GM12878 (cell line): ENCODE results near the gene NDUFAF5. TPM values are rescaled to one million over a fixed set of nuclear protein-coding genes. Genes with fewer than 3 reads are reported as not detected.

Experiments
- ATAC-seq: fragments of 200-7000 bp; cut with Tn5 transposase; 3 replicates; pipeline ENCODE4 v1.9.1; 2020; ENCODE audit warnings: mild to moderate bottlenecking, moderate library complexity
- BruUV-seq: library from RNA; stranded (reverse); fragments of 400-500 nt; replicated peaks from 2 replicates; lab custom pipeline; 2021; lab: Mats Ljungman, UMichigan
- CTCF ChIA-PET: fragments of 300-600 bp; sonication (Branson Sonifier 250); formaldehyde crosslinking; extraction: SDS; loops from one replicate; lab custom pipeline; 2021; ENCODE audit warnings: inconsistent platforms; lab: Yijun Ruan, JAX
- POLR2A ChIA-PET: fragments of 350-600 bp; formaldehyde crosslinking; extraction: SDS; loops from one replicate; lab custom pipeline; 2021; ENCODE audit warnings: inconsistent platforms; lab: Charles Lee
- RAD21 ChIA-PET: fragments of 300-600 bp; sonication (Branson Sonifier 250); formaldehyde crosslinking; loops from one replicate; lab custom pipeline; 2023; ENCODE audit warnings: antibody characterized with exemption; ENCODE audit not compliant: unreplicated experiment; lab: Charles Lee
- SMC1A ChIA-PET: fragments of 300-600 bp; sonication (Branson Sonifier 250); formaldehyde crosslinking; loops from one replicate; lab custom pipeline; 2023; ENCODE audit not compliant: unreplicated experiment, uncharacterized antibody; lab: Charles Lee
- DNase-seq: peaks from one replicate; pipeline ENCODE4 v3.0.0-alpha.2; 2011; ENCODE audit warnings: low read depth, low spot score
- FAIRE-seq: peaks from 3 replicates; lab custom pipeline; 2011; peaks lifted over from hg19 to GRCh38; lab: Jason Lieb, UNC
- H2AFZ ChIP-seq: 2 replicates; pipeline ENCODE4 v1.6.0; 2011; ENCODE audit warnings: low read depth, low read length, control low read depth; ENCODE audit not compliant: control insufficient read depth
- H3K27ac ChIP-seq: 2 replicates; pipeline ENCODE4 v1.5.1; 2011; ENCODE audit warnings: control low read depth; ENCODE audit not compliant: control insufficient read depth, insufficient read depth
- H3K27me3 ChIP-seq, 2 experiments: replicated peaks in 1 of 2; 2 replicates each; pipeline versions ENCODE4 v1.6.0 to v1.6.1; 2011; ENCODE audit warnings: low read length in 1 of 2; ENCODE audit not compliant: control insufficient read depth in 2 of 2, insufficient read depth in 2 of 2
- H3K36me3 ChIP-seq, 2 experiments: 2 replicates each; pipeline ENCODE4 v1.5.1; 2011; ENCODE audit warnings: low read length in 1 of 2; ENCODE audit not compliant: control insufficient read depth in 2 of 2, insufficient read depth in 2 of 2
- H3K4me1 ChIP-seq: 2 replicates; pipeline ENCODE4 v1.6.1; 2011; ENCODE audit warnings: mild to moderate bottlenecking, low read length, moderate library complexity, mixed read lengths; ENCODE audit not compliant: control insufficient read depth, insufficient read depth
- H3K4me2 ChIP-seq: 2 replicates; pipeline ENCODE4 v1.6.0; 2011; ENCODE audit warnings: control low read depth; ENCODE audit not compliant: control insufficient read depth, insufficient read depth
- H3K4me3 ChIP-seq: fragments of 200-600 bp; sonication (generic); 2 replicates; pipeline ENCODE4 v1.5.1; 2016
- H3K79me2 ChIP-seq: 2 replicates; pipeline ENCODE4 v1.6.0; 2011; ENCODE audit warnings: low read length; ENCODE audit not compliant: control insufficient read depth, insufficient read depth
- H3K9ac ChIP-seq: 2 replicates; pipeline ENCODE4 v1.8.0; 2011; ENCODE audit warnings: low read length, control low read depth, mixed read lengths; ENCODE audit not compliant: control insufficient read depth, insufficient read depth
- H3K9me3 ChIP-seq: replicated peaks from 3 replicates; pipeline ENCODE4 v1.5.1; 2011; ENCODE audit warnings: mild to moderate bottlenecking, low read length; ENCODE audit not compliant: control insufficient read depth, insufficient read depth
- H4K20me1 ChIP-seq: 2 replicates; pipeline ENCODE4 v1.6.0; 2011; ENCODE audit not compliant: control insufficient read depth, insufficient read depth
- ASH2L ChIP-seq: fragments of 300-600, 200-600 bp; sonication (generic); IDR thresholded peaks from 2 replicates; pipeline ENCODE4 v1.6.1; 2017; ENCODE audit warnings: low read depth, mild to moderate bottlenecking, borderline replicate concordance
- CEBPB ChIP-seq, 2 experiments: fragments of 150-350 bp in 1 of 2; IDR thresholded peaks; 2 replicates each; pipeline ENCODE4 v1.6.1; 2012 to 2014; ENCODE audit warnings: low read depth in 2 of 2, low read length in 2 of 2, borderline replicate concordance in 1 of 2, inconsistent platforms in 1 of 2
- CREM ChIP-seq: IDR thresholded peaks from 2 replicates; pipeline ENCODE4 v1.6.1; 2014; ENCODE audit warnings: antibody characterized with exemption, low read depth
- EP300 ChIP-seq, 2 experiments: fragments of 150-350 bp in 1 of 2; IDR thresholded peaks; 2 replicates each; pipeline ENCODE4 v1.6.1; 2011 to 2012; ENCODE audit warnings: low read depth in 2 of 2, low read length in 2 of 2, borderline replicate concordance in 1 of 2, improper control_type of control experiment in 1 of 2, inconsistent platforms in 1 of 2; ENCODE audit not compliant: control insufficient read depth in 1 of 2
- HCFC1 ChIP-seq: fragments of 150-350 bp; IDR thresholded peaks from 2 replicates; pipeline ENCODE4 v1.6.1; 2014; ENCODE audit warnings: low read length
- NFYA ChIP-seq: IDR thresholded peaks from 2 replicates; pipeline ENCODE4 v1.6.1; 2011; ENCODE audit warnings: low read depth, mild to moderate bottlenecking, low read length, improper control_type of control experiment, borderline replicate concordance
- NKRF ChIP-seq: fragments of 450-650 bp; conservative IDR thresholded peaks from 2 replicates; pipeline ENCODE4 v1.6.1; 2017; ENCODE audit warnings: mild to moderate bottlenecking, moderate library complexity
- PAX5 ChIP-seq: IDR thresholded peaks from 2 replicates; pipeline ENCODE4 v1.6.1; 2011; ENCODE audit warnings: low read depth, low read length, borderline replicate concordance
- PML ChIP-seq: IDR thresholded peaks from 2 replicates; pipeline ENCODE4 v1.6.1; 2012; ENCODE audit warnings: low read length, inconsistent platforms
- POLR2AphosphoS5 ChIP-seq: IDR thresholded peaks from 2 replicates; pipeline ENCODE4 v1.6.1; 2011; ENCODE audit warnings: mild to moderate bottlenecking, low read length, inconsistent platforms
- TCF12 ChIP-seq: IDR thresholded peaks from 2 replicates; pipeline ENCODE4 v1.6.1; 2011; ENCODE audit warnings: low read depth, mild to moderate bottlenecking, low read length
- ZBTB40 ChIP-seq: fragments of 450-650 bp; IDR thresholded peaks from 2 replicates; pipeline ENCODE4 v1.6.1; 2016; ENCODE audit warnings: mild to moderate bottlenecking, moderate library complexity, borderline replicate concordance
- WGBS: methylation state at CpG from one replicate; pipeline ENCODE4 v1.1.6; 2016; ENCODE audit warnings: low lambda C conversion rate; ENCODE audit not compliant: insufficient replicate concordance, insufficient coverage; ENCODE audit errors: missing lambda C conversion rate; 5-methylcytosine and 5-hydroxymethylcytosine counted together
- in situ Hi-C: fragments of 300-500 bp; cut with MboI; formaldehyde crosslinking; loops from 9 replicates; pipeline ENCODE4 v1.14.3; 2018; ENCODE audit warnings: mixed read lengths
- intact Hi-C: fragments of 100-400 bp; cut with micrococcal nuclease; formaldehyde crosslinking; loops from one replicate; pipeline ENCODE4 v1.14.2; 2022; ENCODE audit not compliant: unreplicated experiment
- polyA plus RNA-seq, 11 experiments: library from polyadenylated mRNA; depleted of rRNA in 4 of 11; unstranded in 6 of 11; stranded (reverse) in 5 of 11; fragments of >200 nt; fragmentation: Nextera tagmentation in 4 of 11; fragmentation: Illumina TruSeq in 1 of 11; extraction: Ambion mirVana in 4 of 11; extraction: Trizol in 1 of 11; gene quantifications; 1 replicate in 1 of 11; 2 replicates in 10 of 11; pipeline versions ENCODE4 v1.2.1 to v1.2.3, GENCODE V29; 2011 to 2016; ENCODE audit warnings: inconsistent platforms in 2 of 11, missing spikeins in 2 of 11, low read depth in 1 of 11
- total RNA-seq, 4 experiments: library from RNA; depleted of rRNA in 3 of 4; stranded (reverse); fragments of >200 nt in 3 of 4; fragmentation: Illumina TruSeq in 1 of 4; extraction: Trizol in 1 of 4; gene quantifications; 2 replicates each; pipeline versions ENCODE4 v1.2.1 to v1.2.3, GENCODE V29; 2013 to 2021
- TF ChIP-seq, protein P1 (sequence below): IDR thresholded peaks from 2 replicates; pipeline ENCODE4 v1.6.1; 2012; ENCODE audit warnings: low read depth, low read length, improper control_type of control experiment
- TF ChIP-seq, protein P2 (sequence below): IDR thresholded peaks from 2 replicates; pipeline ENCODE4 v1.6.1; 2012; ENCODE audit warnings: low read length, inconsistent platforms

NDUFAF5 gene
- total and polyA plus RNA-seq, 10 of the 15 experiments (the other 5 are each of a cell fraction or from before 2014, with no cell fraction given): 15.6 to 36.9 (median 28.0) TPM

DNA sequence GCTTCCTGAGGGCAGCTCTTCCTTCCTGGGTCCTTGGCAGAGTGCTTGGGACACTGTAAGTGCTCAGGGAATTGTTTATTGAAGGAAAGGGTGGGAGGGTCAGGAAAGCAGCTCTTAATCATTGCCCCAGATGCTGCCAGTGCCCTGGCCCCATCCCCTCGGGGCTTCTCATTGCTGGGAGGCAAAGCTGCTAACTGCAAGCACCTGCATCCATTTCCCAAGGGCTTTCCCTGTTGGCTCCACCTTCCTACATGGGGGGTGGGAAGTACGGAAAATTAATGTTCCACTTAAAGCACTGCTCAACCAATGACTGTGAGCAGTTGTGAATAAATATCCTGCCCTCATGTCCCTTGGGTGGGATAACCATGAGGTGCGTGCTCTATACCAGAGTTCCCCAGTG is 56.4 kb downstream of the NDUFAF5 start (continued):
- no peak for TF ChIP-seq ASH2L

GRCh38 chr20:13844296-13844695 is 59.5 kb downstream of the NDUFAF5 start:
- H3K27me3 ChIP-seq: no peaks in the 10 kb centered on the region
- no peaks in the 10 kb centered on the region for H3K36me3 ChIP-seq
- SMC1A ChIA-PET: no interaction called here
- no peak overlapping the region for H3K4me3 ChIP-seq
- TF ChIP-seq PML (no peak), EP300 (IDR thresholded peaks at IDR 0.05; ENCODE audit: borderline replicate concordance in 1 of 2, control insufficient read depth in 1 of 2, low read depth in 2 of 2, low read length in 2 of 2) (no peak), NKRF (no peak), CEBPB (IDR thresholded peaks at IDR 0.05; ENCODE audit: borderline replicate concordance in 1 of 2, low read depth in 2 of 2, low read length in 2 of 2) (no peak), TCF12 (no peak), HCFC1 (no peak), POLR2AphosphoS5 (no peak), ZBTB40 (no peak), CREM (no peak), PAX5 (no peak), NFYA (no peak)
- TF ChIP-seq, protein P1, sequence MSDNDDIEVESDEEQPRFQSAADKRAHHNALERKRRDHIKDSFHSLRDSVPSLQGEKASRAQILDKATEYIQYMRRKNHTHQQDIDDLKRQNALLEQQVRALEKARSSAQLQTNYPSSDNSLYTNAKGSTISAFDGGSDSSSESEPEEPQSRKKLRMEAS: no peak
- TF ChIP-seq, protein P2, sequence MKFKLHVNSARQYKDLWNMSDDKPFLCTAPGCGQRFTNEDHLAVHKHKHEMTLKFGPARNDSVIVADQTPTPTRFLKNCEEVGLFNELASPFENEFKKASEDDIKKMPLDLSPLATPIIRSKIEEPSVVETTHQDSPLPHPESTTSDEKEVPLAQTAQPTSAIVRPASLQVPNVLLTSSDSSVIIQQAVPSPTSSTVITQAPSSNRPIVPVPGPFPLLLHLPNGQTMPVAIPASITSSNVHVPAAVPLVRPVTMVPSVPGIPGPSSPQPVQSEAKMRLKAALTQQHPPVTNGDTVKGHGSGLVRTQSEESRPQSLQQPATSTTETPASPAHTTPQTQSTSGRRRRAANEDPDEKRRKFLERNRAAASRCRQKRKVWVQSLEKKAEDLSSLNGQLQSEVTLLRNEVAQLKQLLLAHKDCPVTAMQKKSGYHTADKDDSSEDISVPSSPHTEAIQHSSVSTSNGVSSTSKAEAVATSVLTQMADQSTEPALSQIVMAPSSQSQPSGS: no peak
- no peak overlapping the region for H3K9ac ChIP-seq
- in situ Hi-C loops: no loop called here
- no peaks in the 10 kb centered on the region for H3K79me2 ChIP-seq
- no peak for FAIRE-seq
- POLR2A ChIA-PET: no interaction called here
- ATAC-seq: no peak
- no peaks in the 10 kb centered on the region for H4K20me1 ChIP-seq
- H2AFZ ChIP-seq: no peak overlapping the region
- BruUV-seq: no TSS peak
- no peak overlapping the region for H3K4me2 ChIP-seq
- CTCF ChIA-PET: interaction anchor here (1.3 kb wide), 1 partner anchor 209 kb away, joined by 3 read pairs; no protein-coding TSS in a partner anchor
- no peaks in the 10 kb centered on the region for H3K4me1 ChIP-seq
- intact Hi-C loops: no loop called here
- no peaks in the 10 kb centered on the region for H3K9me3 ChIP-seq
- H3K27ac ChIP-seq: no peak overlapping the region
- 58% methylated on average over 4 of the region's 4 CpGs for WGBS
- RAD21 ChIA-PET: no interaction called here
- DNase-seq: no peak
